H54 (cell line): ENCODE results near the gene EPN2.

Source experiments
- DNase-seq: peaks from one replicate; pipeline ENCODE4 v3.0.0; 2011; ENCODE audit warnings: low spot score, mixed read lengths; ENCODE audit not compliant: insufficient read length
- FAIRE-seq: peaks from 3 replicates; lab custom pipeline; 2011; peaks lifted over from hg19 to GRCh38; lab: Jason Lieb, UNC
- POLR2A ChIP-seq: IDR thresholded peaks from 2 replicates; pipeline ENCODE4 v1.6.1; 2011; ENCODE audit warnings: low read depth, mild to moderate bottlenecking, low read length

EPN2 gene

DNA sequence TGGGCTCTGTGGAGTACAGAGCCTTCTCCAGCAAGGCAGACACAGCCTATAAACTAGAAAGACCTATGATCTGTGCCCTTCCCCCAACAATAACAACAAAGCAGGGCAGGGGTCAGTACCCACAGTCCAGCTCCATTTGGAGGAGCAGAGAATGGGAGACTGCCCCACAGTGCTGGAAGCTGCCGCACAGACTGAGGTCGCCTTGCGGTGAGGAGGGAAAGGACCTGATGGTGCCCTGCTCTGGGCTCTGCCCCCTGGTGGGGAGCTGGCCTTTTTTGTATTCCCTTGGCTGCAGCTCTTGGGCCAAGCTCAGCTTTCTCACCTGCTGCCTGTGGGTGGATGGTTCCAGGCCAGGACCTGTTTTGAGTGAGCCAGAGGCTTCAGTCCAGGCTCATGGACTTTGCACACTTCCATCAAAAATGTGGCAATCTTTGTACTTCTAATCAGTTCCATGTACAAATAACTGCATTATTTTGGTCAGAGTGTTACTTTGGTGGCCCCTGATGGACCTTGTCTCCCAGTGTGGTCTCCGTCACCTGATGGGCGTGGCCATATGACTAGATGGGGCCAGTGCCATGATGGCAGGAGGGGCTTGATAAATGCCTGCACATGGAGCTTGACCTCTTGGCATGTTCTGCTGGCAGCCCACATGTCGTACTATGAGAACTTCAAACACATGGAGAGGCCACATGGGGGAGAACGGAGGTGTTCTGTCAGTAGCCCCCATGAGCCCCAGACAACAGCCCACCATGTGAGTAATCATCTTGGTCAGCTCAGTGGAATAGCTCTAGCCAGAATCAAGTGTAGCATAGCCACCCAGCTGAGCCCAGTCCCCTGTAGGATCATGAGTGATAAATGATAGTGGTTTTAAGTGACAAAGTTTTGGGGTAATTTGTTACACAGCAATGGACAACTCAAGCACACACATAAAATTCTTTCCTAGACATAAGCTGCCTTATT lies 101.1 kb downstream of the EPN2 start:
- DNase-seq (no peak), FAIRE-seq (no peak)
- no peak for TF ChIP-seq POLR2A

DNA sequence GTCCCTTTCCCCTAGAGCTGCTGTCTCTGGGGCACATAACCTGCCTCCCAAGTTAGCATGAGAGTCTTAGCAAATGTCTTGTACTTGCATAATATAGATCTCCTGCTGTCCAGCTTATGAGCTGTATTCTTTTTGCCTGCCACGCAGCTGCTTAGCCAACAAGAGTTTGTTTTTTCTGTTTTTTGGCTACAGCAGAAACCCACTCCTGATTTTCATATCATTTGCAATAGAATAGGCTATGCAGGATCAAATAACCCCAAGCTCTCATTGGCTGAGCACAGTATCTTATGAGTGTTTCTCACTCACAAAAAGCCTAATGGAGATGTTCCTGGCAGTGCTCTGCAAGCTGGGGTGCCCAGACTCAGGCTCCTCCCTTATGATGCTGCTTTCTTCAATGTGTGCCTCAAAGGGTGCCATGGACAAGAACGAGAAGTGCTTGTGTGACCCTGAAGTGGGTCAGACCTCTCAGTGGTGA lies 102.2 kb downstream of the EPN2 start:
- no peak for TF ChIP-seq POLR2A
- DNase-seq = no peak
- no peak for FAIRE-seq

DNA sequence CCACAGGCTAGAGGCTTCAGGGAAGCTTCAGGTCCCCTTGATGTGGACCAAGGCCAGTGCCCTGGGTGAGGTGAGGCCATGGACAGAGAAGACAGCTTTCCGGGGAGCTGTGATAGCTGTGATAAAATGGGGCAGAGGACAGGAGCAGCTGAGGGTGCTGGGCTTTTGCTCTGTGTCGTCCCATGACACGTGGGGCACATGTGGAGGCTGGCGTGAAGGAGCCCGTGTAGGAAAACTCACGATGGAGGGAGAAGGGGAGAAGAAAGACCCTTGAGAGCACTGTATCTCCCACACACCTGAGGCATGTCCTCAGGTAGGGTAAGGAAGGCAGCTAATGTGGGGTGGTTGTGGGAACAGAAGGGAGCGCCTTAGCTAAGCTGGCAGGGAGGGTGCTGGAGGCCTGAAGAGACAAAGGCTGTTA lies 104.1 kb downstream of the EPN2 start:
- DNase-seq = no peak
- no peak for FAIRE-seq
- TF ChIP-seq POLR2A = 0 out of 2 replicates have a peak, but pooled peaks have one; percentile 17

DNA sequence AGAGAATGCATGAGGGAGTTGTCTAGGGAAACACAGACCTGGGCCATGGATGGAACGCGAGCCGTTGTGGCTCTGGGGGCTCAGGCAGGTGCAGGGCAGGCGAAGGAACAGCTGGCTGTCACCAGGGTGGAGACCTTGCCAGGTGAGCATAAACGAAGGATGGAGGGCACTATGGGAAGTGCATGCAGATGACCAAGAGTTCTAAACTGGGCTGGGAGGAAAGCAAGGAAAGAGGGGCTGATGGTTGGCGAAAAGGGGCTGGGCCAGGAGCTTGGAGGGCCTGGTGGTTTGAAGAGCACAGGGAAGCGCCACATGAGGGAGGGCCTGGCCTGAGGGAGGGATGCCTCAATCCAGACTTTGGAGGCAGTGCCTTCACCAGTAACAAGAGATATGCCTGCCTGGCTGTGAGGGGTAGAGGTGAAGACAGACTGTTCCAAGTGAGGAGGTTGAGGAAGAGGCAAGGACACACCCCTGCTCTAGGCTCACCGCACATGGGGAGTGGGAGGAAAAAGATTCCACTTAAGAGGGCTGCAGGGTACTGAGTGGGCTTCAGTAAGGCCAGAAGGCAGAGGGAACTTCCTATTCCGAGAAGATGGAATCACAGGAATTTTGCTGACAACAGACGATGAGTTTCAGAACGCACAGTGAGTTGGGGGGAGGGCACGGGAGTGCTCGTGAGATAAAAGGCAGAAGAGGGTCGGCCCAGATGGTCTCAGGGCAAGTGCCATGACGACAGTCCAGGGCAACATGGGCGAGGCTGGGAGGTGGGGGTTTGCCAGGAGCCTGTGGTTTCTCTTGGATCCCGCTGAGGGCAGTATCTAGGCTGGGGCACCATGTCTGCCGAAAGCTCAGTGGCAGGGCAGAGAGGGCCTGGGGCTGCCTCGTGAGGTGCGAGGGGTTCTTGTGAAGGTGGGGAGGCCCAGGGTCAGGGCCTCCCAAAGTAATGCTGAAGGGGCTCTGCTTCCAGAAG lies 104.8 kb downstream of the EPN2 start:
- FAIRE-seq (no peak), DNase-seq (no peak)
- TF ChIP-seq POLR2A = no peak

DNA sequence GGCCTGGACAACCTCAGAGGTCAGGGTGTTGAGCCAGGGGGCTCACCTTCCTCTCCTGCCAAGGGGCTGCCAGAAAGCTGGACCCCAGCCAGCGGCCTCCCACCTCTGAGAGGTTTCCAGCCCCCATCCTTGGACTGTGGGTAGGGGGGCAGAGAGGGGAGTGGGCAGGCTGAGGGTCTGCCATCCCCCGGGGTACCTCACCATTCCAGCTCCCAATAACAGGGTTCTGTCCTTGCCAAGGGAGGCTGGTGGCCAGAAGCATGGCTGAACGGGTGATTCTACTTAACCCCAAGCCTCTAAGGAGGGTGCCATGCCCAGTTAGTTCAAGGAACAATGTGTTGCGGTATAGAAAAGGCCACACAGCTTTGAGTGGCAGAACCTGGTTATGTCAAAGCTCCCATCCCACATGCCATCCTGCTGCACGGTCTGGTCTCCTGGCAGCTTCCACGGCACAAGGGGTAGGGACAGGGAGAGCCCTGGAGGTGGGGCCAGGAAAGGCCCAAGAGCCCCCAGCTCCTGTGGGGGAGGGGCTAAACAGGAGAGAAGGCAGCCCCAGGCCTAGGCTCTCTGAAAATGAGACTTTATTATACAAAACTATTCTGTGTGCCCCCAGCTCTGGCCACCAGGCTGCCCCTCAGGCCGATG lies 105.6 kb downstream of the EPN2 start:
- FAIRE-seq (no peak), DNase-seq (no peak)
- no peak for TF ChIP-seq POLR2A

DNA sequence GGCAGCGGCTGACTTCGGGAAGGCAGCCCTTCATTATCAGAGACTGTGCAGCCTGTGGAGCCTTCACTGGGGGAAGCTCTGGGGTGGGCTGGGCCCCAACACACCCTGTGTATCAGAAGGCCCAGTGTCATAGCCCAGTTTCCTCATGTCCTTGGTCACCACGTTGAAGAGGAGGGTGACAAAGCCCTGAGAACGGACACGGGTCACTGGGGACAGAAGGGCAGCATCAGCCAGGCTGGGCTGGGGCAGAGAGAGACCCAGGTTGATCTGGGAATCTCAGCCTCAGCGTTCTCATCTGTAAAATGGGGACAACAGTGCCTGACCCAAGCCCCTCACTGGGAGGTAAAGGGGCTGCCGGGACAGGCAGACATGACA lies 106.1 kb downstream of the EPN2 start:
- TF ChIP-seq POLR2A = no peak
- no peak for FAIRE-seq
- no peak for DNase-seq

DNA sequence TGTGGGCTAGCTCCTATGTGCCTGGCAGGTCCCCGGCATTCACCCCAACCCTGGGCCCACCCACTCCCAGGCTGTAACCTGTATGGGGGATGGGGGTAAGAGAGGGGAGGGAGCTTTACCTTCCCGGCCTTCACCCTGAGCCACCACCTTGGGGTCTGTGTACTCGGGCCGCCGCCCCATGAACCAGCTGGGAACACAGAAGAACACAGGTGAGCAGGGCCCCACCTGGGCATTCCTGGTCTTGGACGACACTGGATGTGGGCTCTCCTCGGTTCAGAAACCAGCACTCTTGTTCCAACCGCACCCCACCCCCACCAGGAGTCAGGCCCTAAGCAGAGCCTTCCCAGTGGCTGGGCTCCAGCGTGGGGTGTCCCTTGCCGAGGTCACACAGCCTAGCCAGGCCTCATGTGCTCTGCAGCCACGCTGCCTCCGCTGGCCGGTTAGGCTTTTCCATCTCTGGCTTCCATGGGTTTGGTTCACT lies 106.5 kb downstream of the EPN2 start:
- TF ChIP-seq POLR2A = no peak
- FAIRE-seq = no peak
- no peak for DNase-seq

DNA sequence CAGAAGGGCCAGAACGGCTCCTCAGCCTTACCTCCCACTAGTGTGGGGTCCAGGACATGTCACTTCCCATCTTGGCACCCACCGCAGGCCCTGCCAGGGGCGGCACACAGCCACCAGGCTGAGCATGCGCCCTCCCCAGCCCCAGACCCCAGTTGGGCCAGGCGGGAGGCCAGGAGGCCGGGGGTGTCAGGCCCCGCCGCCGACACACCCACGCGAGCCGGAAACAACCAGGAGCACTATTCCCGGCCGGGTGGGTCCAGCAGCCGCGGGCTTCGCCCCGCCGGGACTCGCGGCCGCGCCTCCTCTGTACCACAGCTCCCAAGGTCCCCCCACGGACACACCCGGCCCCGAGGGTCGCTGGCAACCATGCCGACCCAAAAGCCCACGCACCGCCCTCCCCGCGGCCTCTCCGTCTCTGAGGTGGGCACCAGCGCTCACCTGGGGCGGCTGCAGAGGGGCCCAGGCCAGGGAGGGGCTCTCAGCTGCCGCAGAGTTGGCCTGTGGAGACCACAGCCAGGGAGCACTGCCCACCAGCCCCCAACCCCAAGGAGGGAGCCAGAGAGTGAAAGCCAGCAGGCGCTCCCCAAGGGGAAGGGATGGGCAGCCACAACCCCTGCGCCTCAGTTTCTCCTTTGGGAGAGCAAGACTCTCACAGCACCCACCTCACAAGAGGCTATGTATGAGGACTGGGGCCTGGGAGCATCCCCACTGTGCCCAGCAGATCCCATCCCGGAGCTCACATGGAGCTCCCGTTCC lies 107.3 kb downstream of the EPN2 start:
- no peak for DNase-seq
- no peak for TF ChIP-seq POLR2A
- FAIRE-seq = no peak

DNA sequence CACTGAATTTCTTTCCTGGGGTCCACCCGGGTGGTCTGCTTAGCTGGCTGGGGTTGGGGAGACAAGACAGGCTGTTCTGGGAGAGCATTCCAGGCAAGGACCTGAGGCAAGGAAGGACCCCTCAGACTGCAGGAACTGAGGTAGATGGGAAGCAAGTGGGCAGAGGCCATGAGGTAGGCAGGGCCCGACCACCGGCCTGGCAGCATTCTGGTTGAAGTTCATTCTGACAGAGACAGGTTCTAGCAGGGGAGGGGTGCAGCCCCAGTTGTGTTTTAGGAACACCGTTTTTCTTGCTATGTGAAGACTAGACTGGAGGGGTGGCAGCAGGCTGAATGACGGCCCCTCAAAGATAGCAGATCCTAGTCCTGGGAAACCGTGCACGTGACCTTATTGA lies 107.9 kb downstream of the EPN2 start:
- DNase-seq = no peak
- TF ChIP-seq POLR2A = no peak
- no peak for FAIRE-seq

DNA sequence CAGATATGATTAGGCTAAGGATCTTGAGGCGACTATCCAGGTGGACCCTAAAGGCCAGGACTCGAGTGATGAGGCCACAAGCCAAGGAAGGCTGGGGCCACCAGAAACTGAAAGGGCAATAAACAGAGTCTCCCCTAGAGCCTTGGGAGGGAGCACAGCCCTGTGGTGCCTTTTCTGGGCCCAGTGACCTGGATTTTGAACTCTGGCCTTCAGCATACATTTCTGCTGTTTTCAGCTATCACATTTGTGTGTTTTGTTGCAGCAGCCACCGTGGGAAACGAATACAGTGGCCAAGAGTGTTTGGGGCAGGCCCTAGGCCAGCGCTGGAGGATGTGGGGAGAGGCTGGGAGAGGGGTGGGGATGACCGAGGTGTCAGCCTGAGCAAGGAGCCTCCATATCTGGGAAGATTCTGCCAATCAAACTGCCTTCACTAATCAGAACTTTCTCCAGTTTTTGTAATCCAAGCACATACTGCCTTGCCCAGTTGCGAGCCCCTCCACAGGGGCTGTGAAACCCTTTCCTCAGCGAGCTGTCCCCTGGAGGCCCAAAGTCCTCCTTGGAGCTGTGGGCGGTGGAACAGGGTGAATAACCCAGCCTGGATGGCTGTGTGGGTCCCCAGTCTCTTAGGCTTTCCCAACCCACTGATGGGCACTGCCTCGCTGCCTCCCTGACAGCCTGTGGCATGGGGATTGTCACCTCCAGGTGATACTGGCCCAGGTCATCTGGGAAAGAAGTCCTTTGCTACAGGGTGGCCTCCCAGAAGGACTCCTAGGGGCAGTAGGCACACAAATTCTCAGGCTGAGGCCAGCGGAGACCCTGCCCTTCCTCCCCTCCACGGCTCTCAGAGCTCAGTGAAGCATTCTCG lies 108.6 kb downstream of the EPN2 start:
- DNase-seq (no peak), FAIRE-seq (no peak)
- no peak for TF ChIP-seq POLR2A

DNA sequence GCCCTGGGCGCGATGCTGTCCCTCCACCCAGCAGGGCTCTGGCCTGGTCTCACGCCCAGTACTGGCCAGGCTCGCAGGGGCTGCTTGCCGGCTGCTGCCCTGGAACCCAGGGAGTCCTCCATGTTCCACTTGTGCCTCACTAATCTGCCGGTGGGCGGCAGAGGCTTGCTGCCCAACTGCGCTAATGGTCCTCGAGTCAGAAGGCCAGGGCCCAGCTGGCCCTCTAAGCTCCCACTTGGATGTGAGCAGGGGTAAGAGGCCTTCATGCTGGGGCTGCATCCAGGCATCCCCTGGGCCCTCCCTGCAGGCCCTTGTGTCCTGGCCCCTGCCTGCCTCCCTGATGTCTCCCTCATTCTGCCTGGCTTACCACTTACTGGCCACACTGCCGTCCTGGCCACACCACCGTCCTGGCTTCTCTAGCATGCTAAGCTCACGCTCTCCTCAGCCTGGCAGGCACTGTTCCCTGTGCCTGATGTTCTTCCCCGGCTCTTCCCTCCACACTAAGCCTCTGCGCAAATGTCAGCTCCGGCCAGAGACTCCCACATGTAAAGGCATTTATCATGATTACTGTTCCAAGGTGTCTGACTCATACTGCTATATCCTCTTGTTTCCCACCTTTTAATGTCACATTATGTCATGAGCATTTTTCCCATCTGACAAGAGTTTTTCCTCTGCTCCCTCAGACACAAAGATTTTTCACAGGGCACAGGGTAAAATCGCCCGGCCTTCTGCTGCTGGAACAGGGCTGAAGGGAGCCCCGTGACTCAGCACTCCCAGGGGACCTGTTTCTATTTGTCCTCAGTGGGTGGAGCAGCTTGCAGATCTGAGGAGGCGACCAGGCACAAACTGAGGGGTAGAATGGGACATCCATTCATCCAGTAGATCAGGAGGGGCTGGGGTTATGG lies 109.4 kb downstream of the EPN2 start:
- FAIRE-seq (peak; percentile 83), DNase-seq (peak; percentile 97)
- no peak for TF ChIP-seq POLR2A
